B cell (primary cell): ENCODE data around the gene RPS14. TPM values are rescaled to one million over a fixed set of nuclear protein-coding genes. Genes with fewer than 3 reads are reported as not detected.
A peak's percentile ranks its signal among the peaks of the same experiment; 100 is the strongest.

Source experiments
- ATAC-seq: fragments of 200-7000 bp; cut with Tn5 transposase; one replicate; pipeline ENCODE4 v1.10.0; 2021; ENCODE audit warnings: low read depth, mild to moderate bottlenecking, moderate number of reproducible peaks, moderate library complexity
- CTCF ChIA-PET: fragments of 350-600 bp; sonication (Branson Sonifier 250); formaldehyde crosslinking; loops from one replicate; lab custom pipeline; 2021; ENCODE audit warnings: antibody characterized with exemption, inconsistent platforms; lab: Charles Lee
- POLR2A ChIA-PET: fragments of 350-600 bp; sonication (Branson Sonifier 250); formaldehyde crosslinking; loops from one replicate; lab custom pipeline; 2021; ENCODE audit warnings: antibody characterized with exemption; lab: Charles Lee
- DNase-seq: peaks from one replicate; pipeline ENCODE4 v3.0.0; 2013
- H2AFZ ChIP-seq: 2 replicates; pipeline ENCODE4 v1.6.1; 2012; ENCODE audit warnings: mild to moderate bottlenecking, low read depth, low read length; ENCODE audit not compliant: insufficient read depth, poor library complexity, severe bottlenecking
- H3K27ac ChIP-seq, 2 donors: 1 replicate in 1 of 2; 2 replicates in 1 of 2; pipeline ENCODE4 v1.5.1; 2012 to 2013; ENCODE audit warnings: low read length in 2 of 2, mild to moderate bottlenecking in 2 of 2, moderate library complexity in 1 of 2
- H3K27me3 ChIP-seq, 4 experiments: fragments of 200-600 bp in 1 of 4; sonication (generic) in 1 of 4; replicated peaks in 1 of 4; 1 replicate in 2 of 4; 2 replicates in 2 of 4; pipeline versions ENCODE4 v1.6.1 to v1.7.0; 2013 to 2016; ENCODE audit warnings: low read length in 3 of 4, mild to moderate bottlenecking in 2 of 4, mixed read lengths in 1 of 4, moderate library complexity in 1 of 4; ENCODE audit not compliant: insufficient read depth in 4 of 4, control insufficient read depth in 3 of 4; ENCODE audit errors: control extremely low read depth in 1 of 4
- H3K36me3 ChIP-seq, 2 experiments: replicated peaks in 1 of 2; 1 replicate in 1 of 2; 2 replicates in 1 of 2; pipeline versions ENCODE4 v1.6.1 to v1.7.1; 2013; ENCODE audit warnings: low read length in 1 of 2; ENCODE audit not compliant: insufficient read depth in 2 of 2, control insufficient read depth in 1 of 2; ENCODE audit errors: control extremely low read depth in 1 of 2, extremely low read depth in 1 of 2
- H3K4me1 ChIP-seq, 2 donors: fragments of 200-600 bp in 1 of 2; sonication (generic) in 1 of 2; 1 replicate in 1 of 2; 2 replicates in 1 of 2; pipeline versions ENCODE4 v1.5.1 to v1.6.1; 2013 to 2017; ENCODE audit warnings: low read length in 2 of 2; ENCODE audit not compliant: control insufficient read depth in 2 of 2, insufficient read depth in 2 of 2
- H3K4me2 ChIP-seq: replicated peaks from 2 replicates; pipeline ENCODE3; 2012; ENCODE audit warnings: mild to moderate bottlenecking, low read depth, low read length; ENCODE audit not compliant: poor library complexity, severe bottlenecking
- H3K4me3 ChIP-seq, 5 experiments: fragments of 200-600 bp in 1 of 5; sonication (generic) in 1 of 5; 1 replicate in 3 of 5; 2 replicates in 2 of 5; pipeline versions ENCODE4 v1.5.1 to v1.7.0; 2011 to 2016; ENCODE audit warnings: low read length in 4 of 5, mild to moderate bottlenecking in 4 of 5, low read depth in 2 of 5, control low read depth in 1 of 5, moderate library complexity in 1 of 5; ENCODE audit not compliant: insufficient read depth in 1 of 5; ENCODE audit errors: control extremely low read depth in 1 of 5, extremely low read depth in 1 of 5
- H3K79me2 ChIP-seq: fragments of 200-600 bp; sonication (generic); one replicate; pipeline ENCODE4 v1.6.0; 2016; ENCODE audit warnings: low read length; ENCODE audit not compliant: control insufficient read depth, insufficient read depth
- H3K9ac ChIP-seq: fragments of 200-600 bp; sonication (generic); 2 replicates; pipeline ENCODE4 v1.6.1; 2017; ENCODE audit warnings: mild to moderate bottlenecking, low read length, moderate library complexity
- H3K9me3 ChIP-seq, 3 donors: one replicate each; pipeline versions ENCODE4 v1.6.1 to v1.7.1; 2013; ENCODE audit warnings: low read length in 2 of 3; ENCODE audit not compliant: control insufficient read depth in 2 of 3, insufficient read depth in 1 of 3; ENCODE audit errors: control extremely low read depth in 1 of 3
- H4K20me1 ChIP-seq: 2 replicates; pipeline ENCODE4 v1.6.0; 2012; ENCODE audit warnings: mild to moderate bottlenecking, low read length; ENCODE audit not compliant: insufficient read depth, control insufficient read depth, poor library complexity, severe bottlenecking
- H3K27ac Mint-ChIP-seq: one replicate; pipeline ENCODE4 v1.8.0; 2021; ENCODE audit warnings: mixed read lengths
- H3K27me3 Mint-ChIP-seq: one replicate; pipeline ENCODE4 v1.8.0; 2021; ENCODE audit warnings: mixed read lengths
- H3K4me1 Mint-ChIP-seq: one replicate; pipeline ENCODE4 v1.8.0; 2021; ENCODE audit warnings: mixed read lengths
- H3K4me3 Mint-ChIP-seq: one replicate; pipeline ENCODE4 v1.8.0; 2021; ENCODE audit warnings: mixed read lengths
- H3K9me3 Mint-ChIP-seq: one replicate; pipeline ENCODE4 v1.8.0; 2022; ENCODE audit warnings: mixed read lengths; ENCODE audit not compliant: insufficient read depth
- CTCF ChIP-seq: fragments of 200-600 bp; IDR thresholded peaks from one replicate; pipeline ENCODE4 v1.8.0; 2022; ENCODE audit warnings: antibody characterized with exemption, mild to moderate bottlenecking
- EZH2 ChIP-seq: IDR thresholded peaks from 2 replicates; pipeline ENCODE4 v1.6.1; 2012; ENCODE audit warnings: borderline replicate concordance, low read depth, mild to moderate bottlenecking, moderate library complexity, low read length; ENCODE audit not compliant: insufficient read depth, poor library complexity, severe bottlenecking
- WGBS: methylation state at CpG from one replicate; pipeline ENCODE4 v1.1.5; 2013; ENCODE audit warnings: missing lambda C conversion rate; ENCODE audit not compliant: insufficient coverage; 5-methylcytosine and 5-hydroxymethylcytosine counted together
- intact Hi-C: fragments of 100-400 bp; cut with micrococcal nuclease; formaldehyde crosslinking; loops from one replicate; pipeline ENCODE4 v1.10.0; 2022
- polyA plus RNA-seq: library from polyadenylated mRNA; depleted of rRNA; stranded (reverse); fragments of >200 nt; gene quantifications from 2 replicates; pipeline ENCODE4 v1.2.3, GENCODE V29; 2012
- total RNA-seq, 2 donors: library from RNA; stranded (reverse); fragments of 120-200 nt in 1 of 2; gene quantifications; 1 replicate in 1 of 2; 2 replicates in 1 of 2; pipeline versions ENCODE4 v1.2.3 to v1.2.4, GENCODE V29; 2013 to 2022

The RPS14 gene
- total and polyA plus RNA-seq, 2 donors (not counting 1 experiment from before 2014, with no cell fraction given), result 3,740 to 6,881 TPM

- Mint-ChIP-seq H3K4me1 (peaks cover 43% of the 10 kb centered on the region), H3K27ac (no peak overlapping the region), H3K27me3 (no peaks in the 10 kb centered on the region), H3K9me3 (no peaks in the 10 kb centered on the region), H3K4me3 (no peak overlapping the region)
- H3K36me3 ChIP-seq, result no peaks in the 10 kb centered on the region
- no peaks in the 10 kb centered on the region for H3K9me3 ChIP-seq
- peak overlapping the region; percentile 98 for H2AFZ ChIP-seq
- ChIA-PET CTCF (interaction anchor here (0.6 to 2.5 kb wide), 4 partner anchors 25 to 75 kb away, joined by 3 to 11 read pairs (median 4); no protein-coding TSS in a partner anchor), POLR2A (interaction anchor here (0.6 to 1.6 kb wide), 3 partner anchors 75 to 202 kb away, joined by 4 to 5 read pairs (median 5); partner anchors contain the start of gene TCOF1)
- H3K27ac ChIP-seq, result peak overlapping the region in 1 of 2 donors; percentile 57
- DNase-seq, result peak; percentile 53
- H3K79me2 ChIP-seq, result no peaks in the 10 kb centered on the region
- peak overlapping the region; percentile 99 for H3K4me2 ChIP-seq
- H3K4me3 ChIP-seq, result peak overlapping the region in 4 of 5 experiments; percentile 64 to 91 (median 75)
- TF ChIP-seq CTCF (no peak), EZH2 (no peak)
- peak overlapping the region; percentile 88 for H3K9ac ChIP-seq
- intact Hi-C loops, result loop anchor here (2.0 to 10.0 kb wide), 3 partner anchors 34 to 739 kb away; partner anchors contain the start of gene CCDC69
- peaks cover 36 to 50% of the 10 kb centered on the region in 2 donors for H3K4me1 ChIP-seq
- under 1% methylated on average over 77 of the region's 90 CpGs for whole genome bisulfite sequencing
- no peaks in the 10 kb centered on the region for H4K20me1 ChIP-seq
- H3K27me3 ChIP-seq, result no peaks in the 10 kb centered on the region
- ATAC-seq, result peak; percentile 21
Measured at GRCh38 chr5:150485693-150486401, 36.3 kb upstream of the RPS14 start.
